ENCODE results near the gene TIMM44.

DNA sequence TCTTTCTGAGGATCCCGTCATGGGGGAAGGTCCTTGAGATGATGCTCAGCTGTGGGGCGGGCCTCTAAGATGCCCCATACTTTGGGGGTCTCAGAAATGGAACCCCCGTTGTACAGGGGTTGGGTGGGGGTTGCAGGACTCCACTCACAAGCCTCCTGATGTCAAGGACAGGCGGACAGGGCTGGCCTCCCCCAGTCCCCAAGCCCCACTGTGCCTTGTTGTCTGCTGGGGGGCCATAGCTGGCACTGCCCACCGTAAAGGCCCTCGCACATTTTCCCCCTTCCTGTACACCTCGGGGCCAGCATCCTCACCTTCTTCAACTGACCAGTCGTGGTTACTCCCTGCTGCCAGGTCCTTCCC is 20.6 kb downstream of the TIMM44 start:
- TF ChIP-seq CTCF (IDR thresholded peaks at IDR 0.05 in 2 of 3, conservative IDR thresholded peaks at IDR 0.05 in 1 of 3; ENCODE audit: control insufficient read depth in 2 of 3, extremely low read depth in 1 of 3, insufficient read depth in 1 of 3, low read depth in 3 of 3, low read length in 3 of 3), result no peak
- no peak for TF ChIP-seq ATF3 (IDR thresholded peaks at IDR 0.05; ENCODE audit: borderline replicate concordance, extremely low read depth, low read depth, low read length)
- no peak for TF ChIP-seq NFYB (IDR thresholded peaks at IDR 0.05; ENCODE audit: insufficient read depth, low read depth, low read length)
- TF ChIP-seq FOXK2 (IDR thresholded peaks at IDR 0.05), result no peak
- TF ChIP-seq NFIC (IDR thresholded peaks at IDR 0.05; ENCODE audit: low read depth, low read length), result no peak
- no peak for TF ChIP-seq HDAC2 (IDR thresholded peaks at IDR 0.05)
- TF ChIP-seq PKNOX1 (IDR thresholded peaks at IDR 0.05), result no peak

Data from GM12878 (cell line).